ENCODE data around the gene GFPT2.

GFPT2 gene

GRCh38 chr5:180318456-180319089 lies 34.6 kb downstream of the GFPT2 start:
- Mint-ChIP-seq H3K27me3 (peaks cover 13% of the 10 kb centered on the region), H3K36me3 (ENCODE audit: insufficient read depth) (peaks cover 4% of the 10 kb centered on the region), H3K4me1 (no peaks in the 10 kb centered on the region), H3K4me3 (no peak overlapping the region), H3K27ac (ENCODE audit: low read depth) (no peak overlapping the region), H3K9me3 (no peaks in the 10 kb centered on the region)
- DNase-seq (ENCODE audit: low spot score in 2 of 2) (no peak), ATAC-seq (replicated peaks; ENCODE audit: extremely low read depth, poor library complexity, severe bottlenecking) (no peak)

GRCh38 chr5:180316586-180316985 lies 36.5 kb downstream of the GFPT2 start:
- peaks cover 13% of the 10 kb centered on the region for H3K27me3 Mint-ChIP-seq
- peaks cover 4% of the 10 kb centered on the region for H3K36me3 Mint-ChIP-seq (ENCODE audit: insufficient read depth)
- DNase-seq (ENCODE audit: low spot score in 2 of 2) (no peak), ATAC-seq (replicated peaks; ENCODE audit: extremely low read depth, poor library complexity, severe bottlenecking) (no peak)
- H3K9me3 Mint-ChIP-seq = no peaks in the 10 kb centered on the region
- no peaks in the 10 kb centered on the region for H3K4me1 Mint-ChIP-seq
- no peak overlapping the region for H3K27ac Mint-ChIP-seq (ENCODE audit: low read depth)
- no peak overlapping the region for H3K4me3 Mint-ChIP-seq

GRCh38 chr5:180315762-180316212 lies 37.3 kb downstream of the GFPT2 start:
- Mint-ChIP-seq H3K27ac (ENCODE audit: low read depth) (no peak overlapping the region), H3K4me3 (no peak overlapping the region), H3K27me3 (peaks cover 13% of the 10 kb centered on the region), H3K9me3 (no peaks in the 10 kb centered on the region), H3K36me3 (ENCODE audit: insufficient read depth) (peaks cover 4% of the 10 kb centered on the region), H3K4me1 (no peaks in the 10 kb centered on the region)
- ATAC-seq (replicated peaks; ENCODE audit: extremely low read depth, poor library complexity, severe bottlenecking) = peak; percentile 67
- peak; percentile 62 to 74 for DNase-seq (ENCODE audit: low spot score in 2 of 2)

GRCh38 chr5:180313677-180314505 lies 39.2 kb downstream of the GFPT2 start:
- Mint-ChIP-seq H3K36me3 (ENCODE audit: insufficient read depth) (peaks cover 4% of the 10 kb centered on the region), H3K27ac (ENCODE audit: low read depth) (no peak overlapping the region), H3K4me3 (no peak overlapping the region), H3K27me3 (peaks cover 6% of the 10 kb centered on the region), H3K9me3 (no peaks in the 10 kb centered on the region), H3K4me1 (no peaks in the 10 kb centered on the region)
- ATAC-seq (replicated peaks; ENCODE audit: extremely low read depth, poor library complexity, severe bottlenecking) (no peak), DNase-seq (ENCODE audit: low spot score in 2 of 2) (peak in 1 of 2 donors; percentile 28)

- no peaks in the 10 kb centered on the region for H3K27me3 Mint-ChIP-seq
Measured at GRCh38 chr5:180311216-180311615, 41.9 kb downstream of the GFPT2 start.

GRCh38 chr5:180306796-180307195 lies 46.3 kb downstream of the GFPT2 start:
- Mint-ChIP-seq H3K9me3 (no peaks in the 10 kb centered on the region), H3K4me3 (no peak overlapping the region), H3K4me1 (no peaks in the 10 kb centered on the region), H3K27ac (ENCODE audit: low read depth) (no peak overlapping the region), H3K36me3 (ENCODE audit: insufficient read depth) (no peaks in the 10 kb centered on the region), H3K27me3 (peaks cover 17% of the 10 kb centered on the region)
- DNase-seq (ENCODE audit: low spot score in 2 of 2) (no peak), ATAC-seq (replicated peaks; ENCODE audit: extremely low read depth, poor library complexity, severe bottlenecking) (no peak)

More at GRCh38 chr5:180311216-180311615, 41.9 kb downstream of the GFPT2 start:
- DNase-seq (ENCODE audit: low spot score in 2 of 2) = no peak
- H3K4me3 Mint-ChIP-seq = no peak overlapping the region
- ATAC-seq (replicated peaks; ENCODE audit: extremely low read depth, poor library complexity, severe bottlenecking) = no peak
- no peaks in the 10 kb centered on the region for H3K36me3 Mint-ChIP-seq (ENCODE audit: insufficient read depth)
- no peaks in the 10 kb centered on the region for H3K9me3 Mint-ChIP-seq
- no peaks in the 10 kb centered on the region for H3K4me1 Mint-ChIP-seq
- H3K27ac Mint-ChIP-seq (ENCODE audit: low read depth) = no peak overlapping the region

GRCh38 chr5:180305481-180305880 lies 47.7 kb downstream of the GFPT2 start:
- H3K4me3 Mint-ChIP-seq = no peak overlapping the region
- no peak overlapping the region for H3K27ac Mint-ChIP-seq (ENCODE audit: low read depth)
- peaks cover 31% of the 10 kb centered on the region for H3K27me3 Mint-ChIP-seq
- no peaks in the 10 kb centered on the region for H3K4me1 Mint-ChIP-seq
- ATAC-seq (replicated peaks; ENCODE audit: extremely low read depth, poor library complexity, severe bottlenecking) (no peak), DNase-seq (ENCODE audit: low spot score in 2 of 2) (no peak)
- no peaks in the 10 kb centered on the region for H3K36me3 Mint-ChIP-seq (ENCODE audit: insufficient read depth)
- no peaks in the 10 kb centered on the region for H3K9me3 Mint-ChIP-seq

DNA sequence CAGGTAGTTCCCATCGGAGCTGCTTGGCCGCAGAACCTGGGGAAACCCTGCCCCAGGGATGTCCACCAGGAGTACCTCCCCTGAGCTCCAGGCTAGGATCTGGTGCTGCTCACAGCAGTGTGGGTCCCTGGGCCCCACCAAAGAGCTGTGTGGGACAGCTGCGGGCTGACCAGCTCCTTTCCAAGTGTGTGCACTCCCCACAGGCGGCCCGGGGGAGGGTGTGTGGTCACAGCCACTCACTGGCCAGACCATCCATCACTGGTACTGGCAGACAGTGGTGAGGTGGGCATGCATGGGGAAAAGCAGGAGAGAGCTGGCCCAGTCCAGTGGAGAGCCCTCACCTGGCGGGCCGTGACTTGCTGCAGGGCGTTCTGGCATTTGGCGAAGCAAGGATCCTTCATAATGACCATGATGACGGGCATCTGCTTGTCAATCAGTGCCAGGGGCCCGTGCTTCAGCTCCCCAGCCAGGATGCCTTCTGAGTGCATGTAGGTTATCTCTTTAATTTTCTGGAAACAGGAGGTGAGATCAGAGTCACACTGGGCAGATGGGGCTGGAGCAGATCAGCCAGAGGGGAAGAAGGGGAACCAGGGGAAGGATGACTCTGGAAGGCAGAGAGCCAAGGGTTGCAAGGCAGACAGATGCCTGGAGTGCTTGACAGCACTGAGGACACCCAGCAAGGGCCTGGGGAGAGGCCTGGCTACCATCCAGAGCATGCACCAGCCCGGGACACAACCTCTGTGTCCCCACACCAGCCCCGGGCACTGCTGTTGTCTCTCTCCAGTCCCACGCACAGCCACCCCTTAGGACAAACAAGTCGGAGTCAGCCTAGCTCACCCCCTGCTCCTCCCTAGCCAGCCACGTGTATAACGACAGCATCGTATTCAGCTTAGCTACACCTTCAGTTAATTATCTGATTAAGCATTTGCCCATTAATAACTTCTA lies 48.4 kb downstream of the GFPT2 start:
- ATAC-seq (replicated peaks; ENCODE audit: extremely low read depth, poor library complexity, severe bottlenecking) (no peak), DNase-seq (ENCODE audit: low spot score in 2 of 2) (no peak)
- H3K4me3 Mint-ChIP-seq = no peak overlapping the region
- H3K9me3 Mint-ChIP-seq = no peaks in the 10 kb centered on the region
- H3K36me3 Mint-ChIP-seq (ENCODE audit: insufficient read depth) = no peaks in the 10 kb centered on the region
- H3K27me3 Mint-ChIP-seq = peaks cover 32% of the 10 kb centered on the region
- no peaks in the 10 kb centered on the region for H3K4me1 Mint-ChIP-seq
- no peak overlapping the region for H3K27ac Mint-ChIP-seq (ENCODE audit: low read depth)

GRCh38 chr5:180304016-180304292 lies 49.2 kb downstream of the GFPT2 start:
- Mint-ChIP-seq H3K9me3 (no peaks in the 10 kb centered on the region), H3K27ac (ENCODE audit: low read depth) (no peak overlapping the region), H3K4me3 (no peak overlapping the region), H3K27me3 (peaks cover 39% of the 10 kb centered on the region), H3K36me3 (ENCODE audit: insufficient read depth) (no peaks in the 10 kb centered on the region), H3K4me1 (no peaks in the 10 kb centered on the region)
- DNase-seq (ENCODE audit: low spot score in 2 of 2) (no peak), ATAC-seq (replicated peaks; ENCODE audit: extremely low read depth, poor library complexity, severe bottlenecking) (no peak)

DNA sequence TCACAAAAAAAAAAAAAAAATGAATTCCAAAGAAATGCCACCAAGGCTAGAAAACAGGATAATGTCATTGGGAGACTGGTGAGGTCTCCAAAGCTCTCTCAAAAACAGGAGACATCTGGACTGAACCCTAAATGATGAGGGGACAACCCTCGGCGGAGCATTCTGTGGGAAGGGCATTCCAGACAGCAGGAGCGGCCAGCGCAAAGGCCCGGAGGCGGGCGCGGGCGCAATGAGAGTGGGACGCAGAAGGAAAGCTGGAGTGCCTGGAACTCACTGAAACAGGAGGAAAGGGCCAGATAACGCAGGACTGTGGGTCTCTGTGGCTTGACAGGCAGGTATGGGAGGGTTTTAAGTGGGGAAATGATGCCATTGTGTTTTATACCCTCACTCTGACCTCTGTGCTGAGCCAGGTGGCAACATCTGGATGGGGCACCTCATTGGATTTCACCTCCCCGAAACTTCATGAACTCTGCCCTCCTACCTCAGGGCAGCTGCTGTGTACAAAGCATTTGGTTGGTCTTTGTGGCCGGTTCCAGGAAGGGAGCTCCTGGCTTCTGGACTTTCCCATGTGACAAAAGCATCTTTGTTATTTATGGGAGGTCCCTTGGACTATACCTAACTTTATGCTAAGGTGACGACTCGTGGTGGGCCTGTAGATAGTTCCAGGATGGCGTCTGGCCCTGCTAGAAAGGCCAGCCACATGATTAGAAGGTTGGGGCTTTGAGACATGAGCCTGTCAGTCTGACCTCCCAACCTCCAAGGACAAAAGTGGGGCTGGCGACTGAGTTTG lies 49.7 kb downstream of the GFPT2 start:
- no peaks in the 10 kb centered on the region for H3K4me1 Mint-ChIP-seq
- no peaks in the 10 kb centered on the region for H3K36me3 Mint-ChIP-seq (ENCODE audit: insufficient read depth)
- no peak overlapping the region for H3K27ac Mint-ChIP-seq (ENCODE audit: low read depth)
- peaks cover 39% of the 10 kb centered on the region for H3K27me3 Mint-ChIP-seq
- no peaks in the 10 kb centered on the region for H3K9me3 Mint-ChIP-seq
- no peak for ATAC-seq (replicated peaks; ENCODE audit: extremely low read depth, poor library complexity, severe bottlenecking)
- DNase-seq (ENCODE audit: low spot score in 2 of 2) = no peak
- no peak overlapping the region for H3K4me3 Mint-ChIP-seq

- Mint-ChIP-seq H3K4me1 (no peaks in the 10 kb centered on the region), H3K27ac (ENCODE audit: low read depth) (no peak overlapping the region), H3K9me3 (no peaks in the 10 kb centered on the region), H3K36me3 (ENCODE audit: insufficient read depth) (no peaks in the 10 kb centered on the region), H3K4me3 (no peak overlapping the region), H3K27me3 (peaks cover 39% of the 10 kb centered on the region)
- no peak for ATAC-seq (replicated peaks; ENCODE audit: extremely low read depth, poor library complexity, severe bottlenecking)
- no peak for DNase-seq (ENCODE audit: low spot score in 2 of 2)
Measured at GRCh38 chr5:180302256-180302655, 50.9 kb downstream of the GFPT2 start.

DNA sequence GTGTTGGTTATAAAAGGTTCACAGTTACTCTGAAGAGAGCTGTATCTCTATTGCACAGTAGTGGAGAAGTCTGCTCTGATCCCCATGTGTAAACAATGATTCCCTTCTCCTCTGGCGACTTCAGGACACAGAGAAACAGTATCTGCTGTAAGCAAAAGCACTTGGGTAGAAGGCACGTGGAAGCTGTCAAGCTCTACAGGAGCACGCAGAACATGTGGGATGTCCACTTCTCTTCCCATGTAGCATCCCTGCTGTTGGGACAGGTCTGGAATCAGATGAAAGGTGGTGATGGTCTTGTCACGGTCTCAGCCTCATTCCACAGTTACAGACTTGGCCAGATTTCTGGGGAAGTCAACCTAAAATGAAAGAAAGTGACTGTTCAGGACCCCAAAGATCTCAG lies 51.9 kb downstream of the GFPT2 start:
- peaks cover 7% of the 10 kb centered on the region for H3K4me1 Mint-ChIP-seq
- H3K36me3 Mint-ChIP-seq (ENCODE audit: insufficient read depth) = no peaks in the 10 kb centered on the region
- no peak overlapping the region for H3K27ac Mint-ChIP-seq (ENCODE audit: low read depth)
- ATAC-seq (replicated peaks; ENCODE audit: extremely low read depth, poor library complexity, severe bottlenecking) (no peak), DNase-seq (ENCODE audit: low spot score in 2 of 2) (no peak)
- peaks cover 39% of the 10 kb centered on the region for H3K27me3 Mint-ChIP-seq
- no peaks in the 10 kb centered on the region for H3K9me3 Mint-ChIP-seq
- H3K4me3 Mint-ChIP-seq = no peak overlapping the region
